Skeletal muscle tissue (tissue), 4 donors: ENCODE measurements around the gene EXOC4. TPM values are rescaled to one million over a fixed set of nuclear protein-coding genes. Genes with fewer than 3 reads are reported as not detected.
"Not testable (repeated sequence)": the region's sequence is repeated elsewhere in the genome, so short reads cannot be mapped to it uniquely, and the experiment has no call there.

Source experiments
- H3K27ac ChIP-seq: one replicate; pipeline ENCODE4 v1.7.0; 2013; ENCODE audit warnings: mild to moderate bottlenecking, low read depth, low read length, inconsistent platforms
- H3K27me3 ChIP-seq, 3 donors: one replicate each; pipeline ENCODE4 v1.7.0; 2013; ENCODE audit warnings: low read length in 3 of 3; ENCODE audit not compliant: control insufficient read depth in 3 of 3, insufficient read depth in 3 of 3
- H3K36me3 ChIP-seq, 3 donors: one replicate each; pipeline ENCODE4 v1.7.0; 2013; ENCODE audit warnings: low read length in 3 of 3; ENCODE audit not compliant: control insufficient read depth in 3 of 3, insufficient read depth in 3 of 3
- H3K4me1 ChIP-seq, 3 donors: one replicate each; pipeline ENCODE4 v1.7.0; 2013; ENCODE audit warnings: low read length in 3 of 3, mild to moderate bottlenecking in 3 of 3; ENCODE audit not compliant: control insufficient read depth in 3 of 3, insufficient read depth in 3 of 3
- H3K4me3 ChIP-seq, 3 donors: one replicate each; pipeline ENCODE4 v1.7.0; 2013; ENCODE audit warnings: low read length in 3 of 3
- H3K9ac ChIP-seq, 3 donors: one replicate each; pipeline ENCODE4 v1.7.0; 2013; ENCODE audit warnings: low read length in 3 of 3, mild to moderate bottlenecking in 3 of 3, moderate library complexity in 2 of 3, low read depth in 1 of 3
- H3K9me3 ChIP-seq, 3 donors: one replicate each; pipeline ENCODE4 v1.7.0; 2013; ENCODE audit warnings: low read length in 3 of 3; ENCODE audit not compliant: control insufficient read depth in 3 of 3
- total RNA-seq: library from RNA; depleted of rRNA; stranded (reverse); fragments of >200 nt; gene quantifications from one replicate; pipeline ENCODE4 v1.2.3, GENCODE V29; 2014
- donor health status: Osteomylitis.

The EXOC4 gene
- total RNA-seq, 1 donor from 2014 or later: 129 TPM

DNA sequence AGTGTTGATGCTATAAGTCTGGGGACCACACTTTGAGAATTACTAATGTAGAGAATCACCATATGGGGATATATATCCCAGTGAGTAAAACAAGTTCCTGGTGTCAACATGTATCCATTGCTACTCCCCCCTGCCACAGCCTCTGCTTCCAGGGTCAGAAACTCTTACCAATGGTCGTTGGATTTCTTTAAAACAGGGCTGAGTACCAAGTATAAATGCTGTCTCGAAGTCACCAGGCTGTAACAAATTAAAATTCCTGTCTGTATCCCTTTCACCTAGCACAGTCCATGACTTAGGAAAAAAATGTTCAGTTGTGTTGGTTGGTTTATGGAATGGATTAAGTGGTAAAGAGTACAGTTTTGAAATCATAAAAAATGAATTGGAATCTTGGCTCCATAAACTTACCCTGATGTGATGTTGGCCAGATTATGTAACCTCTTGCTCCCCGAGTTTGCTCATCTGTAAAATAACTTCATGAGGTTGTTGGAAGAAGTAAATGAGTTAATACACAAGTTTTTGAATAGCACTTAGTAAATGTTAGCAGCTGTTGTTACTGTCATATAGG, 510.3 kb downstream of the EXOC4 start:
- Histone ChIP-seq H3K27me3 (no peaks in the 10 kb centered on the region), H3K4me3 (no peak overlapping the region), H3K9me3 (no peaks in the 10 kb centered on the region), H3K27ac (no peak overlapping the region), H3K36me3 (no peaks in the 10 kb centered on the region), H3K9ac (no peak overlapping the region), H3K4me1 (peaks cover 0 to 2% (median 0%) of the 10 kb centered on the region in 3 donors)

- Histone ChIP-seq H3K27me3 (no peaks in the 10 kb centered on the region), H3K36me3 (no peaks in the 10 kb centered on the region)
Measured at GRCh38 chr7:133769668-133770067, 516.8 kb downstream of the EXOC4 start.

GRCh38 chr7:133770863-133771492, 518.1 kb downstream of the EXOC4 start:
- no peaks in the 10 kb centered on the region for H3K4me1 ChIP-seq
- H3K27me3 ChIP-seq: no peaks in the 10 kb centered on the region
- H3K27ac ChIP-seq: no peak overlapping the region
- no peak overlapping the region for H3K9ac ChIP-seq
- H3K36me3 ChIP-seq: no peaks in the 10 kb centered on the region
- H3K4me3 ChIP-seq: no peak overlapping the region
- no peaks in the 10 kb centered on the region for H3K9me3 ChIP-seq

More at GRCh38 chr7:133769668-133770067, 516.8 kb downstream of the EXOC4 start:
- H3K9ac ChIP-seq: no peak overlapping the region
- H3K9me3 ChIP-seq: no peaks in the 10 kb centered on the region
- H3K27ac ChIP-seq: no peak overlapping the region
- H3K4me1 ChIP-seq: no peaks in the 10 kb centered on the region
- H3K4me3 ChIP-seq: no peak overlapping the region

DNA sequence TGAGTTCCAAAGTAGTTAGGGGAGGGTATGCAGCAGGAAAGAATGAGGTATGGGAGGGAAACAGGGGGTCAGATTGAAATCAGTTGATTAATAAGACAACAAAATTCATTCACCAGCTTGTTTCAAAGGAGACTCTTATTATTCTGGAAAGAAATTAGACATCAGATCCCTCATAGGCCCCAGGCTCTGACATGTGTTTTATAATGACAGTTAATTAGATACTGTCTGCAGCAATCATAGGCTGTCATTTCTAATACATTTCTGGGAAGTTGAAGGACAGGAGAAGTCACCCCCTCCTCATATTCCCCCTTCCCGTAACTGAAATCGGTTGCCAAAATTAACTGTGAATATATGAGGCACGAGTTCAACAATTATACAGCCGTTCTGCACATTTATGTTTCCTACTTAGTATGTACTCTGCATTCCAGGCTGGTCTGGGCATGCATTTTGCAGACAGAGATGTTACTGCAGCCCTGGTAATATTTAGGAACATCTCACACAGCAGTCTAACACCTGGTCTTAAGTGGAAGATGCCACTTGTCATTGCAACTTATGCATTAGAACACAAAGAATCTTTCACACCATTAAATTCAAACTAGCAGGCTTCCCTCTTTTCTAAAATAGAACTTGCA, 519.0 kb downstream of the EXOC4 start:
- Histone ChIP-seq H3K27ac (no peak overlapping the region), H3K4me1 (no peaks in the 10 kb centered on the region), H3K36me3 (no peaks in the 10 kb centered on the region), H3K27me3 (no peaks in the 10 kb centered on the region), H3K4me3 (no peak overlapping the region), H3K9ac (no peak overlapping the region), H3K9me3 (no peaks in the 10 kb centered on the region)

DNA sequence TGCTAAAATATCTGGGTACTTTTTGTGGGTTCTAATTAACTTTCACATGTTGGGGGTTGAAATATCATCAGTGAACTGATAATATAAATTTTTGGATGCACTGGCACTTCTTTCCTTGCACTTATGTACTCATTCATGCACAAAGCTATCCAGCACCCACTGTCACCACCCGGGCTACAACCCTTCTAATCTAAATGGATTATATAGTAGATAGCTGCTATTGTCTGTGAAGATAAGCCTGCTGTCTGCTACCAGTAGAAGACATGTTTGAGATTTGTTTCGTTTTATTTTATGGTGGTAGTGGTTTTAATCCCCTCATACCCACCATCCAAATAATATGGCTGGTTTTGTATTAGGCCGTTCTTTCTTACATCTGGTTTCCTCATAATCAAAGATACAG, 520.7 kb downstream of the EXOC4 start:
- Histone ChIP-seq H3K36me3 (no peaks in the 10 kb centered on the region), H3K4me1 (no peaks in the 10 kb centered on the region), H3K27ac (no peak overlapping the region), H3K27me3 (no peaks in the 10 kb centered on the region), H3K4me3 (no peak overlapping the region), H3K9ac (no peak overlapping the region), H3K9me3 (no peaks in the 10 kb centered on the region)

DNA sequence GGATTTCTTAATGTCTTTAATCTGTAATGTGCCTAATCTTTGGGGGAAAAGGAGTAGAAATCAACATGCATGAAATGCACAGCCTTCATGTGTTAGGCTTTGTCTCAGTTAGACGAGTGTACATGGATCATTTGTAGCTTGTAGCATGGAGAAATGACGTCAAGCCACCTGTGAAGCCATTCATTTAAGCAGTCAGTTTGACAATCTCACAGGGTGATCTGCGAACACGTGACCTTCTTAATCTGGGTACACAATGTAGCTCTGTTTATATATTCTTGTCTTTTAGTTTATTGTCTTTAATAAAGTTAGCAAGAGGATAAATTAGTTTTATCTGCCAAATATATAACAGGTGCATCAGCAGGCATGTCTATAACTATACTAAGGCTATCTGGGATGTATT, 522.3 kb downstream of the EXOC4 start:
- H3K27ac ChIP-seq: no peak overlapping the region
- no peaks in the 10 kb centered on the region for H3K4me1 ChIP-seq
- H3K4me3 ChIP-seq: no peak overlapping the region

DNA sequence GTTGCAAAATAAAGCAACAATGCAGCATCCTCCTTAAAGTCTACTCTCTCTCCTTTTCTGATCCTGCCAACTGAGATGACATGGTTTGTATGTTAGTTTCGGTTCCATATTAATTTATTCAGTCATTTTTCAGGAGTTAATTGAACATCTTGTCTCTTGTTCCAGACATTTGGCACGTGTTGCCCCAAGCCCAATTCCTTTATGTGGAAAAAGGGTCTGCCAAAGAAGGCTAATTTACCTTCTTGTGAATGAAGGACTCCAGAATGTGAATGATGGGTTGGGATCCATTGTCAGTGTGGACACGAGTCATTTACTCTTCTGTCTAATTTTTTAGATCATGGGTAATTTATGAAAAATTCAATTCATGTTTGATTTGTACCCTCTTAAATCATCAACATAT, 523.4 kb downstream of the EXOC4 start:
- no peak overlapping the region for H3K9ac ChIP-seq
- H3K4me1 ChIP-seq: no peaks in the 10 kb centered on the region
- no peaks in the 10 kb centered on the region for H3K9me3 ChIP-seq
- no peaks in the 10 kb centered on the region for H3K27me3 ChIP-seq
- H3K36me3 ChIP-seq: no peaks in the 10 kb centered on the region
- no peak overlapping the region for H3K27ac ChIP-seq
- H3K4me3 ChIP-seq: no peak overlapping the region

More for the DNA sequence above, 522.3 kb downstream of the EXOC4 start:
- H3K9me3 ChIP-seq: no peaks in the 10 kb centered on the region
- no peaks in the 10 kb centered on the region for H3K27me3 ChIP-seq
- no peaks in the 10 kb centered on the region for H3K36me3 ChIP-seq
- H3K9ac ChIP-seq: no peak overlapping the region

- no peaks in the 10 kb centered on the region for H3K36me3 ChIP-seq
- H3K9ac ChIP-seq: no peak overlapping the region
- no peak overlapping the region for H3K27ac ChIP-seq
- no peaks in the 10 kb centered on the region for H3K27me3 ChIP-seq
- H3K4me1 ChIP-seq: no peaks in the 10 kb centered on the region
- no peaks in the 10 kb centered on the region for H3K9me3 ChIP-seq
- H3K4me3 ChIP-seq: no peak overlapping the region
Measured at GRCh38 chr7:133777701-133778100, 524.8 kb downstream of the EXOC4 start.

DNA sequence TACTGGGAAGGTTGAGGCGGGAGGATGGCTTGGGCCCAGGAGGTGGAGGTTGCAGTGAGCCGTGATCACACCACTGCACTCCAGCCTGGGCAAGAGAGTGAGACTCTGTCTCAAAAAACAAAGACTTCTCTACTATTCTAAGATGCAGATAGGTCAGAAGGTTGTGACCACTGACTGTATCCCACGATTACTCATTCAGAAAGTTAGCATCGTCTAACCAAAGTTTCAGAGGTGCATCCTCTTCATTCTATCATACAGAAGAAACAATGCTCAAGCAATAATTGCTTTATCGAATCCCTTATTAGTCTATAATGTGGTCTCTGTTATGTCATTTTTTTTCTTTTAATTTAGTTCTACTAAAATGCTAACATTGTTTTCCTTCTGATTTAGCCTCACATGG, 525.6 kb downstream of the EXOC4 start:
- no peak overlapping the region for H3K9ac ChIP-seq
- H3K4me1 ChIP-seq: no peaks in the 10 kb centered on the region
- H3K27ac ChIP-seq: no peak overlapping the region
- H3K27me3 ChIP-seq: no peaks in the 10 kb centered on the region
- no peak overlapping the region for H3K4me3 ChIP-seq
- H3K9me3 ChIP-seq: no peaks in the 10 kb centered on the region
- H3K36me3 ChIP-seq: no peaks in the 10 kb centered on the region

- H3K36me3 ChIP-seq, H3K4me1 ChIP-seq, H3K27ac ChIP-seq, H3K4me3 ChIP-seq, H3K9ac ChIP-seq, H3K27me3 ChIP-seq, H3K9me3 ChIP-seq: not testable (repeated sequence)
Measured at GRCh38 chr7:133779538-133779937, 526.7 kb downstream of the EXOC4 start.
